ENCODE data around the gene ZNF839.
"Not testable (repeated sequence)": the region's sequence is repeated elsewhere in the genome, so short reads cannot be mapped to it uniquely, and the experiment has no call there.

Gene ZNF839

DNA sequence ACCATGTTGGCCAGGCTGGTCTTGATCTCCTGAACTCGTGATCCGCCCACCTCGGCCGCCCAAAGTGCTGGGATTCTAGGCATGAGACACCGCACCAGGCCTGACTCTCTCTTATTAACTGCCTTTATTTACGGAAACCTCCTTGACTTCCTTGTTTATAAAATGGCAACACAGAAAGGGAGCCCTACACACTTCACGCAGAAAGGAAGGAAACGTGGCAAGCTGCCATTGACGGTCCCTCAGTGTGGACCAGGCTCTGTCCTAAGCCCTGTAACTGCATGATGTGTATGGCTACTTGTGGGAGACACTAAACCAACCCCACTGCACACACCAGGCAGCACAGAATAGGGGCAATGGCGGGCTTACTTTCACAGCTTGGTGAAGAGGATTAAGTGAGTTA lies 31.5 kb downstream of the ZNF839 start:
- Histone ChIP-seq H4K20me1 (ENCODE audit: low read depth, low read length) (no peaks in the 10 kb centered on the region), H3K4me2 (ENCODE audit: low read depth, low read length, poor library complexity, severe bottlenecking) (no peak overlapping the region), H3K27ac (ENCODE audit: low read depth, low read length) (no peak overlapping the region), H3K79me2 (ENCODE audit: insufficient read depth, low read length) (no peaks in the 10 kb centered on the region), H3K9me2 (replicated peaks; ENCODE audit: insufficient read depth, low read length) (no peaks in the 10 kb centered on the region), H3K27me3 (ENCODE audit: low read length) (no peaks in the 10 kb centered on the region), H3F3A (ENCODE audit: insufficient read depth) (no peaks in the 10 kb centered on the region), H3K9me3 (ENCODE audit: insufficient read depth, low read length) (no peaks in the 10 kb centered on the region), H2AFZ (ENCODE audit: low read depth, low read length, severe bottlenecking) (no peak overlapping the region), H3K36me3 (ENCODE audit: low read length) (0 out of 2 replicates have a peak, but pooled peaks cover 5% of the 10 kb centered on the region), H3K4me3 (ENCODE audit: insufficient read depth, low read length, poor library complexity, severe bottlenecking) (no peak overlapping the region), H3K9ac (ENCODE audit: low read length) (no peak overlapping the region)
- no peak for TF ChIP-seq EZH2phosphoT487 (conservative IDR thresholded peaks at IDR 0.05; ENCODE audit: low read length)
- TF ChIP-seq, protein P1, sequence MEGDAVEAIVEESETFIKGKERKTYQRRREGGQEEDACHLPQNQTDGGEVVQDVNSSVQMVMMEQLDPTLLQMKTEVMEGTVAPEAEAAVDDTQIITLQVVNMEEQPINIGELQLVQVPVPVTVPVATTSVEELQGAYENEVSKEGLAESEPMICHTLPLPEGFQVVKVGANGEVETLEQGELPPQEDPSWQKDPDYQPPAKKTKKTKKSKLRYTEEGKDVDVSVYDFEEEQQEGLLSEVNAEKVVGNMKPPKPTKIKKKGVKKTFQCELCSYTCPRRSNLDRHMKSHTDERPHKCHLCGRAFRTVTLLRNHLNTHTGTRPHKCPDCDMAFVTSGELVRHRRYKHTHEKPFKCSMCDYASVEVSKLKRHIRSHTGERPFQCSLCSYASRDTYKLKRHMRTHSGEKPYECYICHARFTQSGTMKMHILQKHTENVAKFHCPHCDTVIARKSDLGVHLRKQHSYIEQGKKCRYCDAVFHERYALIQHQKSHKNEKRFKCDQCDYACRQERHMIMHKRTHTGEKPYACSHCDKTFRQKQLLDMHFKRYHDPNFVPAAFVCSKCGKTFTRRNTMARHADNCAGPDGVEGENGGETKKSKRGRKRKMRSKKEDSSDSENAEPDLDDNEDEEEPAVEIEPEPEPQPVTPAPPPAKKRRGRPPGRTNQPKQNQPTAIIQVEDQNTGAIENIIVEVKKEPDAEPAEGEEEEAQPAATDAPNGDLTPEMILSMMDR (IDR thresholded peaks at IDR 0.05; ENCODE audit: insufficient read depth, low read length, poor library complexity, severe bottlenecking), result no peak

GRCh38 chr14:102351593-102351992 lies 32.0 kb downstream of the ZNF839 start:
- not testable (repeated sequence) for H3K9me2 ChIP-seq (replicated peaks; ENCODE audit: insufficient read depth, low read length); H3K27ac ChIP-seq (ENCODE audit: low read depth, low read length); H3K36me3 ChIP-seq (ENCODE audit: low read length)

DNA sequence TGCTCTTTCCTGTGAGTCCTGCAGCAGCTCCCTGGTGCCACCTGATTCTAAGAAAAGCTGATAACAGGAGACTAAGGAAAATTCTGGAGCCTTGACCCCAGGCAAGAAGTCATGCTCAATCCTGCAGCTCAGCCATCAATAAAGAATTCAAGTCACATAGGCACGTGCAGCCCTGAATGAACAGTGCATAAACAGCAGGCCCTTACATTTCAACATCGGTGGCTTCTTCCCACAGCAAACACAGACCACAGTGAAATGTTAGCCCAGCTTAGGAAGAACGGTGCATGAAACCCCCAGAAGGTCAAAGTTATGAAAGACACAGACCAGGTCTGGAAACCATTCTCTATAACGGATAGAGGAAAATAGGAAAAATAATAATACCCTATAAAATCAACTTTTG lies 32.7 kb downstream of the ZNF839 start:
- Histone ChIP-seq H2AFZ (ENCODE audit: low read depth, low read length, severe bottlenecking) (no peak overlapping the region), H3K27me3 (ENCODE audit: low read length) (no peaks in the 10 kb centered on the region), H3K36me3 (ENCODE audit: low read length) (0 out of 2 replicates have a peak, but pooled peaks cover 5% of the 10 kb centered on the region), H3K9ac (ENCODE audit: low read length) (no peak overlapping the region), H3K27ac (ENCODE audit: low read depth, low read length) (no peak overlapping the region), H3K9me3 (ENCODE audit: insufficient read depth, low read length) (no peaks in the 10 kb centered on the region), H3K9me2 (replicated peaks; ENCODE audit: insufficient read depth, low read length) (no peaks in the 10 kb centered on the region), H3K4me2 (ENCODE audit: low read depth, low read length, poor library complexity, severe bottlenecking) (no peak overlapping the region), H3K4me3 (ENCODE audit: insufficient read depth, low read length, poor library complexity, severe bottlenecking) (no peak overlapping the region), H3K79me2 (ENCODE audit: insufficient read depth, low read length) (no peaks in the 10 kb centered on the region), H4K20me1 (ENCODE audit: low read depth, low read length) (no peaks in the 10 kb centered on the region), H3F3A (ENCODE audit: insufficient read depth) (no peaks in the 10 kb centered on the region)
- TF ChIP-seq, protein P1 (IDR thresholded peaks at IDR 0.05; ENCODE audit: insufficient read depth, low read length, poor library complexity, severe bottlenecking), result no peak
- no peak for TF ChIP-seq EZH2phosphoT487 (conservative IDR thresholded peaks at IDR 0.05; ENCODE audit: low read length)

More at GRCh38 chr14:102351593-102351992, 32.0 kb downstream of the ZNF839 start:
- not testable (repeated sequence) for H4K20me1 ChIP-seq (ENCODE audit: low read depth, low read length); H3K79me2 ChIP-seq (ENCODE audit: insufficient read depth, low read length); H3K9ac ChIP-seq (ENCODE audit: low read length); H3K9me3 ChIP-seq (ENCODE audit: insufficient read depth, low read length); H3K27me3 ChIP-seq (ENCODE audit: low read length); H3K4me3 ChIP-seq (ENCODE audit: insufficient read depth, low read length, poor library complexity, severe bottlenecking); H3K4me2 ChIP-seq (ENCODE audit: low read depth, low read length, poor library complexity, severe bottlenecking); H3F3A ChIP-seq (ENCODE audit: insufficient read depth); H2AFZ ChIP-seq (ENCODE audit: low read depth, low read length, severe bottlenecking)

GRCh38 chr14:102353126-102353619 lies 33.6 kb downstream of the ZNF839 start:
- Histone ChIP-seq H3K36me3 (ENCODE audit: low read length) (0 out of 2 replicates have a peak, but pooled peaks cover 5% of the 10 kb centered on the region), H3K79me2 (ENCODE audit: insufficient read depth, low read length) (no peaks in the 10 kb centered on the region), H3K4me3 (ENCODE audit: insufficient read depth, low read length, poor library complexity, severe bottlenecking) (no peak overlapping the region), H3K9ac (ENCODE audit: low read length) (no peak overlapping the region), H3K4me2 (ENCODE audit: low read depth, low read length, poor library complexity, severe bottlenecking) (no peak overlapping the region), H3K27ac (ENCODE audit: low read depth, low read length) (no peak overlapping the region), H3F3A (ENCODE audit: insufficient read depth) (no peaks in the 10 kb centered on the region), H3K9me2 (replicated peaks; ENCODE audit: insufficient read depth, low read length) (no peaks in the 10 kb centered on the region), H3K27me3 (ENCODE audit: low read length) (no peaks in the 10 kb centered on the region), H4K20me1 (ENCODE audit: low read depth, low read length) (no peaks in the 10 kb centered on the region), H3K9me3 (ENCODE audit: insufficient read depth, low read length) (no peaks in the 10 kb centered on the region), H2AFZ (ENCODE audit: low read depth, low read length, severe bottlenecking) (no peak overlapping the region)
- no peak for TF ChIP-seq EZH2phosphoT487 (conservative IDR thresholded peaks at IDR 0.05; ENCODE audit: low read length)
- TF ChIP-seq, protein P1 (IDR thresholded peaks at IDR 0.05; ENCODE audit: insufficient read depth, low read length, poor library complexity, severe bottlenecking), result no peak
